Suprapubic skin (tissue), 4 donors: ENCODE measurements around the gene SLC37A3. TPM values are rescaled to one million over a fixed set of nuclear protein-coding genes. Genes with fewer than 3 reads are reported as not detected.

Experiments
- DNase-seq, 2 donors: peaks; one replicate each; pipeline ENCODE4 v3.0.0-alpha.2; 2019; ENCODE audit warnings: low spot score in 2 of 2
- H3K27ac ChIP-seq: fragments of 200-600 bp; sonication (generic); one replicate; pipeline ENCODE4 v1.5.1; 2019
- H3K27me3 ChIP-seq: fragments of 200-600 bp; sonication (generic); one replicate; pipeline ENCODE4 v1.5.1; 2019
- H3K36me3 ChIP-seq: fragments of 200-600 bp; sonication (generic); one replicate; pipeline ENCODE4 v1.5.1; 2019
- H3K4me1 ChIP-seq: fragments of 200-600 bp; sonication (generic); one replicate; pipeline ENCODE4 v1.5.1; 2019
- H3K4me3 ChIP-seq: fragments of 200-600 bp; sonication (generic); one replicate; pipeline ENCODE4 v1.5.1; 2019; ENCODE audit warnings: mild to moderate bottlenecking
- H3K9me3 ChIP-seq: fragments of 200-600 bp; sonication (generic); one replicate; pipeline ENCODE4 v1.5.1; 2019
- POLR2A ChIP-seq, 2 donors: fragments of 450-650 bp; IDR thresholded peaks; one replicate each; pipeline ENCODE4 v1.6.1; 2017; ENCODE audit warnings: antibody characterized with exemption in 2 of 2, mild to moderate bottlenecking in 2 of 2, moderate library complexity in 2 of 2
- WGBS: methylation state at CpG from one replicate; pipeline ENCODE4 v1.1.5; 2018; 5-methylcytosine and 5-hydroxymethylcytosine counted together
- total RNA-seq, 4 donors: library from RNA; depleted of rRNA; stranded (reverse); fragments of >200 nt; gene quantifications; one replicate each; pipeline ENCODE4 v1.1.0, GENCODE V29; 2016

Gene SLC37A3
- total RNA-seq, 4 donors from 2014 or later, result 27.3 to 61.4 (median 39.2) TPM

DNA sequence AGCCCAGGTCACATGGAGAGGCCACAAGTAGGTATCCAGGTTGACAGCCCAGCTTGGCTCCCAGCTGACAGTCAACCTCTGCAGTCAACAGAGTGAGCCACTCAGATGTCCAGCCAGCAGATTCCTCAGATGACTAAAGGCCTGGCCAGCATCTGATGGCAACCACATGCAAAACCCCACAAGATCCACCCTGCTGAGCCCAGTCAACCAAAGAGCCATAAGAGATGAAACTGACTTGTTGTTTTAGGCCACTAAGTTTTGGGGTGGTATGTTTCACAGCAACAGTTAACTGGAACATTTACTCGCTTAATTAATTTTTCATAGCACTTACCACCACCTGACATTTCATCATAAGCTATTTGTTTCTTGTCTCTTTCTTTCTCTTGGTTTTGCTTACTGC lies 114.3 kb downstream of the SLC37A3 start:
- H3K27ac ChIP-seq, result no peak overlapping the region
- no peaks in the 10 kb centered on the region for H3K9me3 ChIP-seq
- no peak overlapping the region for H3K4me3 ChIP-seq
- H3K4me1 ChIP-seq, result no peaks in the 10 kb centered on the region
- TF ChIP-seq POLR2A (IDR thresholded peaks at IDR 0.05), result no peak
- H3K27me3 ChIP-seq, result no peaks in the 10 kb centered on the region
- DNase-seq, result no peak
- 100% methylated on average over 1 of the region's 1 CpG for WGBS
- no peaks in the 10 kb centered on the region for H3K36me3 ChIP-seq

Other genes with a start within 250 kb of the SLC37A3 start
- gene KDM7A, start 221.5 kb downstream of the SLC37A3 start, total RNA-seq, result 100 to 1,000 TPM in 1 of 4 donors, 10 to 100 TPM in 3; 29.0 to 104 (median 35.1) TPM
- 1 to 10 TPM in 1 of 4 donors, under 1 TPM in 1, not detected in 2; 0.89 to 5.3 TPM for gene RAB19, start 5.5 kb upstream of the SLC37A3 start, total RNA-seq
- gene MKRN1, start 81.0 kb upstream of the SLC37A3 start, total RNA-seq, result 10 to 100 TPM; 58.1 to 95.8 (median 79.5) TPM
- 1 to 10 TPM in 3 of 4 donors, under 1 TPM in 1; 0.99 to 5.1 (median 2.2) TPM for gene DENND2A, start 242.3 kb upstream of the SLC37A3 start, total RNA-seq